SK-N-SH (cell line): ENCODE results near the gene CLDN18. TPM values are rescaled to one million over a fixed set of nuclear protein-coding genes. Genes with fewer than 3 reads are reported as not detected.

Experiments
- CTCF ChIA-PET: fragments of 300-600, 350-600 bp; formaldehyde crosslinking; extraction: SDS; loops from one replicate; lab custom pipeline; 2021; lab: Yijun Ruan, JAX
- POLR2A ChIA-PET: fragments of 350-600 bp; sonication (Branson Sonifier 250); formaldehyde crosslinking; extraction: SDS; loops from one replicate; lab custom pipeline; 2020; ENCODE audit warnings: antibody characterized with exemption, inconsistent platforms; lab: Yijun Ruan, JAX
- DNase-seq: peaks from one replicate; pipeline ENCODE4 v3.0.0; 2012
- H2AFZ ChIP-seq: fragments of 200-600 bp; sonication (generic); 2 replicates; pipeline ENCODE4 v1.8.1; 2016; ENCODE audit warnings: antibody characterized with exemption, mild to moderate bottlenecking, low read depth
- H3F3A ChIP-seq: fragments of 200-600 bp; sonication (generic); replicated peaks from 2 replicates; pipeline ENCODE3; 2016; ENCODE audit warnings: antibody characterized with exemption, mild to moderate bottlenecking; ENCODE audit not compliant: insufficient read depth
- H3K27ac ChIP-seq, 2 experiments: fragments of 200-500 bp in 1 of 2; fragments of 200-600 bp in 1 of 2; sonication (Bioruptor generic) in 1 of 2; sonication (generic), shearing (Covaris generic) in 1 of 2; 2 replicates each; pipeline versions ENCODE4 v1.5.1 to v1.6.1; 2014 to 2016; ENCODE audit warnings: low read depth in 2 of 2, inconsistent platforms in 1 of 2, low read length in 1 of 2, mild to moderate bottlenecking in 1 of 2, mixed read lengths in 1 of 2
- H3K27me3 ChIP-seq: fragments of 200-600 bp; sonication (generic), shearing (Covaris generic); 2 replicates; pipeline ENCODE4 v1.6.1; 2016; ENCODE audit warnings: mixed run types; ENCODE audit not compliant: insufficient read depth
- H3K36me3 ChIP-seq, 2 experiments: fragments of 200-500 bp in 1 of 2; fragments of 200-600 bp in 1 of 2; sonication (Bioruptor generic) in 1 of 2; sonication (generic) in 1 of 2; replicated peaks in 1 of 2; 2 replicates each; pipeline versions ENCODE3 to v1.5.1; 2014 to 2016; ENCODE audit warnings: low read length in 1 of 2, mild to moderate bottlenecking in 1 of 2; ENCODE audit not compliant: insufficient read depth in 2 of 2, control insufficient read depth in 1 of 2
- H3K4me1 ChIP-seq, 2 experiments: fragments of 200-500 bp in 1 of 2; fragments of 200-600 bp in 1 of 2; sonication (Bioruptor generic) in 1 of 2; sonication (generic), shearing (Covaris generic) in 1 of 2; 2 replicates each; pipeline versions ENCODE4 v1.5.1 to v1.6.1; 2014 to 2016; ENCODE audit warnings: low read depth in 1 of 2, low read length in 1 of 2, mixed run types in 1 of 2; ENCODE audit not compliant: insufficient read depth in 2 of 2, control insufficient read depth in 1 of 2
- H3K4me2 ChIP-seq: fragments of 200-600 bp; sonication (generic), shearing (Covaris generic); 2 replicates; pipeline ENCODE4 v1.6.1; 2017; ENCODE audit warnings: mixed run types
- H3K4me3 ChIP-seq, 2 experiments: fragments of 200-500 bp in 1 of 2; fragments of 200-600 bp in 1 of 2; sonication (Bioruptor generic) in 1 of 2; sonication (generic), shearing (Covaris generic) in 1 of 2; 2 replicates each; pipeline versions ENCODE4 v1.5.1 to v1.8.1; 2014 to 2016; ENCODE audit warnings: low read depth in 2 of 2, inconsistent platforms in 1 of 2, low read length in 1 of 2, mild to moderate bottlenecking in 1 of 2, mixed read lengths in 1 of 2, moderate library complexity in 1 of 2
- H3K79me2 ChIP-seq: fragments of 200-600 bp; sonication (generic); 2 replicates; pipeline ENCODE4 v1.8.1; 2017; ENCODE audit warnings: mild to moderate bottlenecking; ENCODE audit not compliant: insufficient read depth
- H3K9ac ChIP-seq: fragments of 200-600 bp; sonication (generic); 2 replicates; pipeline ENCODE4 v1.6.1; 2017; ENCODE audit warnings: mixed run types
- H3K9me2 ChIP-seq: fragments of 200-600 bp; sonication (generic); 2 replicates; pipeline ENCODE4 v1.6.1; 2017; ENCODE audit warnings: mixed run types
- H3K9me3 ChIP-seq: fragments of 200-600 bp; sonication (generic); 2 replicates; pipeline ENCODE4 v1.6.1; 2017; ENCODE audit warnings: mixed run types, mild to moderate bottlenecking, moderate library complexity
- H4K20me1 ChIP-seq: fragments of 200-600 bp; sonication (generic); 2 replicates; pipeline ENCODE4 v1.6.1; 2017; ENCODE audit warnings: mild to moderate bottlenecking, mixed run types; ENCODE audit not compliant: insufficient read depth
- CTCF ChIP-seq: fragments of 200-600 bp; sonication (generic); IDR thresholded peaks from 2 replicates; pipeline ENCODE4 v1.6.1; 2017; ENCODE audit warnings: antibody characterized with exemption, mild to moderate bottlenecking, moderate library complexity
- ELF1 ChIP-seq: IDR thresholded peaks from 2 replicates; pipeline ENCODE4 v1.4.0; 2012
- EP300 ChIP-seq, 2 experiments: IDR thresholded peaks; 2 replicates each; pipeline versions ENCODE4 v1.4.0 to v1.6.1; 2012; ENCODE audit warnings: borderline replicate concordance in 1 of 2, low read depth in 1 of 2, low read length in 1 of 2
- FOSL2 ChIP-seq: IDR thresholded peaks from 2 replicates; pipeline ENCODE4 v1.4.0; 2012; ENCODE audit warnings: low read depth, mild to moderate bottlenecking, moderate library complexity, borderline replicate concordance
- FOXJ3 ChIP-seq: sonication (generic); formaldehyde crosslinking; IDR thresholded peaks from 2 replicates; pipeline ENCODE4 v1.5.1; 2020; ENCODE audit warnings: mild to moderate bottlenecking, missing genetic modification reagents
- NRF1 ChIP-seq: IDR thresholded peaks from 2 replicates; pipeline ENCODE4 v1.6.1; 2012; ENCODE audit warnings: low read depth, mild to moderate bottlenecking, low read length
- PBX3 ChIP-seq: IDR thresholded peaks from 2 replicates; pipeline ENCODE4; 2012
- RAD21 ChIP-seq: IDR thresholded peaks from 2 replicates; pipeline ENCODE4 v1.6.1; 2012; ENCODE audit warnings: mild to moderate bottlenecking, low read length
- RCOR1 ChIP-seq: fragments of 150-350 bp; IDR thresholded peaks from 2 replicates; pipeline ENCODE4 v1.6.1; 2017; ENCODE audit warnings: antibody characterized with exemption, low read length
- RXRA ChIP-seq: IDR thresholded peaks from 2 replicates; pipeline ENCODE4 v1.4.0; 2012; ENCODE audit warnings: low read depth, mild to moderate bottlenecking, borderline replicate concordance
- SIN3A ChIP-seq: IDR thresholded peaks from 2 replicates; pipeline ENCODE4 v1.6.1; 2012; ENCODE audit warnings: low read depth, mild to moderate bottlenecking, low read length, moderate library complexity, borderline replicate concordance
- TAF1 ChIP-seq: IDR thresholded peaks from 2 replicates; pipeline ENCODE4 v1.6.1; 2012; ENCODE audit warnings: low read depth, mild to moderate bottlenecking, low read length, moderate library complexity, borderline replicate concordance
- TEAD4 ChIP-seq: IDR thresholded peaks from 2 replicates; pipeline ENCODE4 v1.4.0; 2012; ENCODE audit warnings: mild to moderate bottlenecking, borderline replicate concordance; ENCODE audit not compliant: insufficient read depth
- USF1 ChIP-seq: IDR thresholded peaks from 2 replicates; pipeline ENCODE4 v1.4.0; 2012; ENCODE audit warnings: low read depth, borderline replicate concordance
- USF2 ChIP-seq: fragments of 150-350 bp; IDR thresholded peaks from 2 replicates; pipeline ENCODE4 v1.6.1; 2017; ENCODE audit warnings: antibody characterized with exemption, low read length, low read depth, borderline replicate concordance
- ZBTB33 ChIP-seq: IDR thresholded peaks from 2 replicates; pipeline ENCODE4 v1.4.0; 2012; ENCODE audit warnings: low read depth, borderline replicate concordance
- WGBS: methylation state at CpG from one replicate; pipeline ENCODE4 v1.1.6; 2017; ENCODE audit warnings: low lambda C conversion rate; 5-methylcytosine and 5-hydroxymethylcytosine counted together
- polyA plus RNA-seq, 3 experiments: library from polyadenylated mRNA; depleted of rRNA; stranded (reverse); fragments of >200 nt; gene quantifications; 2 replicates each; pipeline ENCODE4 v1.2.3, GENCODE V29; 2012

The CLDN18 gene
- polyA plus RNA-seq, 1 of the 3 experiments (the other 2 are of a cell fraction): not detected

- Histone ChIP-seq H3K4me3 (no peak overlapping the region), H3K4me2 (no peak overlapping the region), H4K20me1 (no peaks in the 10 kb centered on the region), H3K4me1 (no peaks in the 10 kb centered on the region), H3K9me3 (no peaks in the 10 kb centered on the region), H3F3A (no peaks in the 10 kb centered on the region), H3K36me3 (no peaks in the 10 kb centered on the region), H3K27me3 (no peaks in the 10 kb centered on the region), H3K9ac (no peak overlapping the region), H3K9me2 (no peaks in the 10 kb centered on the region), H3K79me2 (no peaks in the 10 kb centered on the region), H3K27ac (no peak overlapping the region), H2AFZ (no peak overlapping the region)
- ChIA-PET CTCF (no interaction called here), POLR2A (no interaction called here)
- WGBS: 100% methylated on average over 1 of the region's 1 CpG
- no peak for TF ChIP-seq USF2
- TF ChIP-seq FOXJ3 (CRISPR knock-in tag): no peak
- no peak for TF ChIP-seq FOSL2
- TF ChIP-seq ELF1: no peak
- no peak for TF ChIP-seq RXRA
- no peak for TF ChIP-seq TAF1
- TF ChIP-seq RCOR1: no peak
- TF ChIP-seq SIN3A: no peak
- TF ChIP-seq NRF1: no peak
- TF ChIP-seq PBX3: no peak
- TF ChIP-seq EP300 (IDR thresholded peaks at IDR 0.05; ENCODE audit: borderline replicate concordance in 1 of 2, low read depth in 1 of 2, low read length in 1 of 2): no peak
- no peak for TF ChIP-seq RAD21
- TF ChIP-seq ZBTB33: no peak
- TF ChIP-seq CTCF: no peak
- TF ChIP-seq TEAD4: no peak
- no peak for TF ChIP-seq USF1
- no peak for DNase-seq
Observed at GRCh38 chr3:137978328-137978727, 31.6 kb upstream of the CLDN18 start.
